Type B pancreatic cell (in vitro differentiated cells): ENCODE data around the gene THEM5. TPM values are rescaled to one million over a fixed set of nuclear protein-coding genes. Genes with fewer than 3 reads are reported as not detected.

ENCODE experiments used
- DNase-seq: peaks from one replicate; pipeline ENCODE4 v3.0.0; 2021; ENCODE audit warnings: mixed read lengths; ENCODE audit not compliant: unreplicated experiment; ENCODE audit errors: extremely low spot score
- H3K27ac Mint-ChIP-seq: 2 replicates; pipeline ENCODE4 v1.8.0; 2021; ENCODE audit warnings: mild to moderate bottlenecking, mixed read lengths
- H3K27me3 Mint-ChIP-seq: 2 replicates; pipeline ENCODE4 v1.8.0; 2021; ENCODE audit warnings: mixed read lengths
- H3K36me3 Mint-ChIP-seq: 2 replicates; pipeline ENCODE4 v1.8.0; 2021; ENCODE audit warnings: mixed read lengths
- H3K4me1 Mint-ChIP-seq: one replicate; pipeline ENCODE4 v1.8.0; 2021; ENCODE audit warnings: mixed read lengths; ENCODE audit not compliant: unreplicated experiment
- H3K4me3 Mint-ChIP-seq: 2 replicates; pipeline ENCODE4 v1.8.0; 2021; ENCODE audit warnings: mild to moderate bottlenecking, mixed read lengths
- H3K9me3 Mint-ChIP-seq: 2 replicates; pipeline ENCODE4 v1.8.0; 2021; ENCODE audit warnings: mixed read lengths
- CTCF ChIP-seq: fragments of 200-600 bp; sonication (generic); conservative IDR thresholded peaks from 2 replicates; pipeline ENCODE4 v1.5.0; 2021; ENCODE audit warnings: antibody characterized with exemption, mild to moderate bottlenecking
- total RNA-seq: library from RNA; stranded (reverse); gene quantifications from 2 replicates; pipeline ENCODE4 v1.2.1, GENCODE V29; 2021; ENCODE audit warnings: low replicate concordance

Gene THEM5
- total RNA-seq, 1 donor from 2014 or later = not detected

GRCh38 chr1:151814971-151815545 is 38.5 kb downstream of the THEM5 start:
- no peak for TF ChIP-seq CTCF
- Mint-ChIP-seq H3K27ac (no peak overlapping the region), H3K4me3 (no peak overlapping the region), H3K27me3 (peaks cover 20% of the 10 kb centered on the region), H3K36me3 (no peaks in the 10 kb centered on the region), H3K9me3 (no peaks in the 10 kb centered on the region), H3K4me1 (peaks cover 2% of the 10 kb centered on the region)
- no peak for DNase-seq

GRCh38 chr1:151814426-151814825 is 39.1 kb downstream of the THEM5 start:
- no peak for DNase-seq
- Mint-ChIP-seq H3K4me1 (peaks cover 8% of the 10 kb centered on the region), H3K27ac (no peak overlapping the region), H3K9me3 (no peaks in the 10 kb centered on the region), H3K36me3 (no peaks in the 10 kb centered on the region), H3K27me3 (peaks cover 24% of the 10 kb centered on the region), H3K4me3 (no peak overlapping the region)
- no peak for TF ChIP-seq CTCF

GRCh38 chr1:151813271-151813977 is 40.1 kb downstream of the THEM5 start:
- H3K4me1 Mint-ChIP-seq = peaks cover 10% of the 10 kb centered on the region
- H3K36me3 Mint-ChIP-seq = no peaks in the 10 kb centered on the region
- H3K9me3 Mint-ChIP-seq = no peaks in the 10 kb centered on the region
- TF ChIP-seq CTCF = no peak
- no peak overlapping the region for H3K4me3 Mint-ChIP-seq
- no peak overlapping the region for H3K27ac Mint-ChIP-seq
- no peak for DNase-seq
- H3K27me3 Mint-ChIP-seq = peaks cover 27% of the 10 kb centered on the region

GRCh38 chr1:151811181-151811580 is 42.3 kb downstream of the THEM5 start:
- Mint-ChIP-seq H3K36me3 (no peaks in the 10 kb centered on the region), H3K27me3 (peaks cover 39% of the 10 kb centered on the region), H3K27ac (no peak overlapping the region), H3K9me3 (no peaks in the 10 kb centered on the region), H3K4me1 (peaks cover 10% of the 10 kb centered on the region), H3K4me3 (no peak overlapping the region)
- DNase-seq = no peak
- TF ChIP-seq CTCF = no peak

GRCh38 chr1:151809985-151810556 is 43.4 kb downstream of the THEM5 start:
- no peaks in the 10 kb centered on the region for H3K36me3 Mint-ChIP-seq
- peak overlapping the region; percentile 50 for H3K27ac Mint-ChIP-seq

More at GRCh38 chr1:151809985-151810556, 43.4 kb downstream of the THEM5 start:
- Mint-ChIP-seq H3K4me1 (peaks cover 10% of the 10 kb centered on the region), H3K4me3 (no peak overlapping the region), H3K9me3 (no peaks in the 10 kb centered on the region), H3K27me3 (peaks cover 45% of the 10 kb centered on the region)
- no peak for TF ChIP-seq CTCF
- no peak for DNase-seq
